WI38 (cell line): ENCODE data around the gene RNF220.

Experiments used
- H3K4me3 ChIP-seq: 2 replicates; pipeline ENCODE4 v1.5.1; 2011; ENCODE audit warnings: low read depth, mild to moderate bottlenecking, control low read depth, low read length
- CTCF ChIP-seq: IDR thresholded peaks from 2 replicates; pipeline ENCODE4 v1.5.1; 2012; ENCODE audit warnings: low read depth, mild to moderate bottlenecking, control low read depth, low read length

RNF220 gene

GRCh38 chr1:44616284-44616990 is 211.4 kb downstream of the RNF220 start:
- no peak overlapping the region; the same call in none of the 2 replicates for H3K4me3 ChIP-seq
- TF ChIP-seq CTCF, result no peak

GRCh38 chr1:44616991-44617702 is 212.1 kb downstream of the RNF220 start:
- no peak for TF ChIP-seq CTCF
- peak overlapping the region; percentile 48 for H3K4me3 ChIP-seq

- H3K4me3 ChIP-seq, result peak overlapping the region; percentile 48
- no peak for TF ChIP-seq CTCF
These were observed 212.6 kb downstream of the RNF220 start for GRCh38 chr1:44617703-44618029.

GRCh38 chr1:44619261-44619900 is 214.3 kb downstream of the RNF220 start:
- H3K4me3 ChIP-seq, result no peak overlapping the region

GRCh38 chr1:44620072-44620471 is 215.0 kb downstream of the RNF220 start:
- H3K4me3 ChIP-seq, result no peak overlapping the region
- TF ChIP-seq CTCF, result no peak

More at GRCh38 chr1:44619261-44619900, 214.3 kb downstream of the RNF220 start:
- no peak for TF ChIP-seq CTCF

GRCh38 chr1:44621841-44622286 is 216.8 kb downstream of the RNF220 start:
- TF ChIP-seq CTCF, result no peak
- H3K4me3 ChIP-seq, result no peak overlapping the region
